ENCODE measurements around the gene KIR3DL1. TPM values are rescaled to one million over a fixed set of nuclear protein-coding genes. Genes with fewer than 3 reads are reported as not detected.

KIR3DL1 gene
- total RNA-seq, 2 experiments from 2014 or later: 0.14 TPM; not detected in 1

DNA sequence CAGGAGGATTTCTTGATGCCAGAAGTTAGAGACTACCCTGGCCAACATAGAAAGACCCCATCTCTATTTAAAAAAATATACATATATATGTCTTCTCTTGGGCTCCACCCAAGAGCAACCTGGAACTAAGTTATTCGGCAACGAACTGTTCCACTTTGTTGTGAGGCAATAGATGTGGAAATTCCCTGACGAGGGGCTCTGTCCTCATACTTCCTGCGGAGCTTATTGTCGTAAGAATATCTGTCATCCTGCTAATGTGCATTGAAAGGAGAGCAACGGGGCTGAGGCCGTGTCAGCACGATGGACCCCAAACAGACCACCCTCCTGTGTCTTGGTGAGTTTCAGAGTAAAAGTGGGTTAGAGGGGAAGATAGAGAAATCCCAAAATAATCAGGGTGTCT, 57.7 kb downstream of the KIR3DL1 start, which contains the start of gene FCAR:
FCAR (plus strand) TSS at position 246 of the 400 bp plus-strand sequence; CDS start at position 301, 55 bp downstream.
- no peak within 1 kb of the TSS for H3K4me3 Mint-ChIP-seq
- H3K36me3 Mint-ChIP-seq (ENCODE audit: low read depth): no peaks in the 10 kb centered on the region
- TF ChIP-seq, protein P1, sequence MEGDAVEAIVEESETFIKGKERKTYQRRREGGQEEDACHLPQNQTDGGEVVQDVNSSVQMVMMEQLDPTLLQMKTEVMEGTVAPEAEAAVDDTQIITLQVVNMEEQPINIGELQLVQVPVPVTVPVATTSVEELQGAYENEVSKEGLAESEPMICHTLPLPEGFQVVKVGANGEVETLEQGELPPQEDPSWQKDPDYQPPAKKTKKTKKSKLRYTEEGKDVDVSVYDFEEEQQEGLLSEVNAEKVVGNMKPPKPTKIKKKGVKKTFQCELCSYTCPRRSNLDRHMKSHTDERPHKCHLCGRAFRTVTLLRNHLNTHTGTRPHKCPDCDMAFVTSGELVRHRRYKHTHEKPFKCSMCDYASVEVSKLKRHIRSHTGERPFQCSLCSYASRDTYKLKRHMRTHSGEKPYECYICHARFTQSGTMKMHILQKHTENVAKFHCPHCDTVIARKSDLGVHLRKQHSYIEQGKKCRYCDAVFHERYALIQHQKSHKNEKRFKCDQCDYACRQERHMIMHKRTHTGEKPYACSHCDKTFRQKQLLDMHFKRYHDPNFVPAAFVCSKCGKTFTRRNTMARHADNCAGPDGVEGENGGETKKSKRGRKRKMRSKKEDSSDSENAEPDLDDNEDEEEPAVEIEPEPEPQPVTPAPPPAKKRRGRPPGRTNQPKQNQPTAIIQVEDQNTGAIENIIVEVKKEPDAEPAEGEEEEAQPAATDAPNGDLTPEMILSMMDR (IDR thresholded peaks at IDR 0.05): no peak
- ChIA-PET POLR2A (no interaction called here), CTCF (no interaction called here)
- no peak within 1 kb of the TSS for H3K27ac Mint-ChIP-seq
- H3K4me1 Mint-ChIP-seq (ENCODE audit: low read depth): no peaks in the 10 kb centered on the region
- H3K9me3 Mint-ChIP-seq: no peaks in the 10 kb centered on the region
- peaks cover 6% of the 10 kb centered on the region for H3K27me3 Mint-ChIP-seq
- DNase-seq (no peak), ATAC-seq (no peak)
- intact Hi-C loops (cut with micrococcal nuclease): no loop called here

DNA sequence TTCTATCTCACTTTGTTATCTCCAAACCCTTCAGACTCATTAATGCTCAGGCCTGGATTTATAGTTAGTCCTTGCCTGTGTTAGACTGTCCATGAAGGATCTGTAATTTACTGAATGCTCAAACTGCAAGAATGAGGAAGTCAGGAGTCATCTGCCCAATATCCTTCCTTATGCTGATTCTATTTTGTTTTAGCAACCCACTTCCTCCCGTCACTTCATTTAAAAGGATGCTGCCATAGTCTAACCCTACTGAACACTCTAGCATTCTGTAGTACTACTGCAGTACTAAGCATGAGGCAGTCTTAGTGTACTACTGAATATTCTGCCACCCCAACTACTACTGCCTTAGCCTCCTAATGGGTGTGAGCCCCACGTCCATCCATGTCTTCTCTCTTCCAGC, 59.2 kb downstream of the KIR3DL1 start:
- intact Hi-C loops (cut with micrococcal nuclease): no loop called here
- no peaks in the 10 kb centered on the region for H3K9me3 Mint-ChIP-seq
- CTCF ChIA-PET: no interaction called here
- H3K4me1 Mint-ChIP-seq (ENCODE audit: low read depth): no peaks in the 10 kb centered on the region
- H3K36me3 Mint-ChIP-seq (ENCODE audit: low read depth): no peaks in the 10 kb centered on the region
- DNase-seq: no peak
- peaks cover 12% of the 10 kb centered on the region for H3K27me3 Mint-ChIP-seq
- no peak overlapping the region for H3K27ac Mint-ChIP-seq
- ATAC-seq: no peak
- TF ChIP-seq, protein P1 (IDR thresholded peaks at IDR 0.05): no peak
- POLR2A ChIA-PET: no interaction called here
- H3K4me3 Mint-ChIP-seq: no peak overlapping the region

DNA sequence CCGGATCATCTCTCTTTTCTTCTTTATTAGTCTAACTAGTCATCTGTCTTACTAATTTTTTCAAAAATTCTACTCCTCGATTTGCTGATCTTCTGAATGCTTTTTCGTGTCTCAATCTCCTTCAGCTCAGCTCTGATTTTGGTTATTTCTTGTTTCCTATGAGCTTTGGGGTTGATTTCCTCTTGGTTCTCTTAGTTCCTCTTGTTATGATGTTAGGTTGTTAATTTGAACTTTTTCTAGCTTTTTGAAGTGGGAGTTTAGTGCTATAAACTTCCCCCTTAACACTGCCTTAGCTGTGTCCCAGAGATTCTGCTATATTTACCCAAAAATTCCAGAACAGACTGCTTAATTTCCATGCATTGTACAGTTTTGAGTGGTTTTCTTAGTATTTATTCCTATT, 61.2 kb downstream of the KIR3DL1 start:
- Mint-ChIP-seq H3K27me3 (peaks cover 11% of the 10 kb centered on the region), H3K36me3 (ENCODE audit: low read depth) (no peaks in the 10 kb centered on the region)

More for the DNA sequence above, 61.2 kb downstream of the KIR3DL1 start:
- H3K27ac Mint-ChIP-seq: no peak overlapping the region
- no peaks in the 10 kb centered on the region for H3K4me1 Mint-ChIP-seq (ENCODE audit: low read depth)
- POLR2A ChIA-PET: no interaction called here
- CTCF ChIA-PET: no interaction called here
- intact Hi-C loops (cut with micrococcal nuclease): no loop called here
- TF ChIP-seq, protein P1 (IDR thresholded peaks at IDR 0.05): no peak
- no peak for DNase-seq
- no peaks in the 10 kb centered on the region for H3K9me3 Mint-ChIP-seq
- ATAC-seq: no peak
- H3K4me3 Mint-ChIP-seq: no peak overlapping the region

Other genes starting within 250 kb of the KIR3DL1 start
- gene LILRA2, start 242.7 kb upstream of the KIR3DL1 start, total RNA-seq: not detected
- gene LILRA1, start 222.8 kb upstream of the KIR3DL1 start, total RNA-seq: not detected
- gene LILRB1, start 186.0 kb upstream of the KIR3DL1 start, total RNA-seq: 1 to 10 TPM; 1.2 to 1.6 TPM
- not detected for gene LILRB4, start 153.5 kb upstream of the KIR3DL1 start, total RNA-seq
- gene KIR3DL3, start 92.0 kb upstream of the KIR3DL1 start, total RNA-seq: not detected
- gene KIR2DL3, start 78.0 kb upstream of the KIR3DL1 start, total RNA-seq: not detected
- gene KIR2DL1, start 46.7 kb upstream of the KIR3DL1 start, total RNA-seq: not detected
- gene KIR2DL4, start 12.9 kb upstream of the KIR3DL1 start, total RNA-seq: not detected
- gene KIR2DS4, start 16.2 kb downstream of the KIR3DL1 start, total RNA-seq: under 1 TPM; 0.25 to 0.38 TPM
- under 1 TPM; 0.14 to 0.27 TPM for gene KIR3DL2, start 34.0 kb downstream of the KIR3DL1 start, total RNA-seq
- not detected for gene FCAR, start 57.8 kb downstream of the KIR3DL1 start, total RNA-seq
- gene NCR1, start 89.7 kb downstream of the KIR3DL1 start, total RNA-seq: under 1 TPM; 0.58 to 0.68 TPM
- not detected for gene NLRP7, start 131.1 kb downstream of the KIR3DL1 start, total RNA-seq
- gene NLRP2, start 149.9 kb downstream of the KIR3DL1 start, total RNA-seq: 10 to 100 TPM in 1 of 2 experiments, 1 to 10 TPM in 1; 9.5 to 11.7 TPM
- under 1 TPM; 0.14 to 0.27 TPM for gene GP6, start 221.8 kb downstream of the KIR3DL1 start, total RNA-seq
- 10 to 100 TPM; 17.3 to 18.2 TPM for gene RDH13, start 246.7 kb downstream of the KIR3DL1 start, total RNA-seq